Activated CD4-positive, alpha-beta T cell treated with anti-CD3 and anti-CD28 coated beads, Interleukin-2, Interleukin-6, amounts not matched to agents 100 ng/mL and 50 ng/mL, durations not matched to agents 16 hours and 8 hours (primary cell): ENCODE measurements around the gene SLC25A44.
"Not testable (repeated sequence)": the region's sequence is repeated elsewhere in the genome, so short reads cannot be mapped to it uniquely, and the experiment has no call there.

ENCODE experiments used
- DNase-seq: peaks from one replicate; pipeline ENCODE4 v3.0.0-alpha.2; 2020

SLC25A44 gene

GRCh38 chr1:156212130-156212529 lies 18.2 kb downstream of the SLC25A44 start:
- DNase-seq: no peak

GRCh38 chr1:156212833-156213643 lies 19.1 kb downstream of the SLC25A44 start, which contains the start of gene PMF1:
PMF1 (plus strand) TSS chr1:156213007; CDS start chr1:156213016, 9 bp downstream.
- peak; percentile 98 for DNase-seq

GRCh38 chr1:156213644-156213966 lies 19.7 kb downstream of the SLC25A44 start:
- no peak for DNase-seq

- peak; percentile 83 for DNase-seq
These were observed 20.3 kb downstream of the SLC25A44 start for GRCh38 chr1:156214024-156214748.

- DNase-seq: not testable (repeated sequence)
These were observed 22.6 kb downstream of the SLC25A44 start for GRCh38 chr1:156216361-156217086.

GRCh38 chr1:156217871-156218270 lies 24.0 kb downstream of the SLC25A44 start:
- DNase-seq: peak; percentile 91

GRCh38 chr1:156220226-156220625 lies 26.3 kb downstream of the SLC25A44 start:
- no peak for DNase-seq

- DNase-seq: peak; percentile 42
These were observed 28.2 kb downstream of the SLC25A44 start for GRCh38 chr1:156221986-156222692.

- DNase-seq: no peak
These were observed 31.7 kb downstream of the SLC25A44 start for GRCh38 chr1:156225677-156226014.

- peak; percentile 84 for DNase-seq
These were observed 32.2 kb downstream of the SLC25A44 start for GRCh38 chr1:156226116-156226538.

GRCh38 chr1:156226782-156227181 lies 32.9 kb downstream of the SLC25A44 start:
- DNase-seq: no peak

GRCh38 chr1:156228501-156228900 lies 34.6 kb downstream of the SLC25A44 start:
- no peak for DNase-seq

GRCh38 chr1:156229809-156230472 lies 36.0 kb downstream of the SLC25A44 start:
- no peak for DNase-seq

GRCh38 chr1:156230473-156230837 lies 36.6 kb downstream of the SLC25A44 start:
- DNase-seq: no peak

GRCh38 chr1:156232201-156232894 lies 38.4 kb downstream of the SLC25A44 start:
- no peak for DNase-seq

- no peak for DNase-seq
These were observed 39.7 kb downstream of the SLC25A44 start for GRCh38 chr1:156233426-156234127.

GRCh38 chr1:156236164-156236563 lies 42.3 kb downstream of the SLC25A44 start:
- DNase-seq: no peak

GRCh38 chr1:156238248-156238647 lies 44.3 kb downstream of the SLC25A44 start:
- no peak for DNase-seq

GRCh38 chr1:156241311-156241811 lies 47.5 kb downstream of the SLC25A44 start:
- no peak for DNase-seq

GRCh38 chr1:156241926-156242325 lies 48.0 kb downstream of the SLC25A44 start, which contains the start of gene BGLAP:
BGLAP (plus strand) TSS chr1:156242184; CDS start chr1:156242232, 48 bp downstream.
- no peak for DNase-seq

- no peak for DNase-seq
These were observed 48.8 kb downstream of the SLC25A44 start for GRCh38 chr1:156242738-156243137.
